IMR-90 (cell line): ENCODE results near the gene BFSP1. TPM values are rescaled to one million over a fixed set of nuclear protein-coding genes. Genes with fewer than 3 reads are reported as not detected.
A peak's percentile ranks its signal among the peaks of the same experiment; 100 is the strongest.

Experiments used
- ATAC-seq: fragments of 200-7000 bp; cut with Tn5 transposase; 2 replicates; pipeline ENCODE4 v1.9.1; 2020; ENCODE audit warnings: low read depth, mild to moderate bottlenecking, moderate library complexity
- BruUV-seq: library from RNA; stranded (reverse); fragments of 400-500 nt; replicated peaks from 2 replicates; lab custom pipeline; 2021; lab: Mats Ljungman, UMichigan
- CTCF ChIA-PET: fragments of 300-600 bp; formaldehyde crosslinking; extraction: SDS; loops from one replicate; lab custom pipeline; 2021; ENCODE audit warnings: antibody characterized with exemption; lab: Yijun Ruan, JAX
- POLR2A ChIA-PET: fragments of 300-600 bp; sonication (Branson Sonifier 250); formaldehyde crosslinking; loops from one replicate; lab custom pipeline; 2022; ENCODE audit warnings: antibody characterized with exemption; ENCODE audit not compliant: unreplicated experiment; lab: Charles Lee
- DNase-seq: peaks from one replicate; pipeline ENCODE4 v3.0.0; 2013
- H2AFZ ChIP-seq: replicated peaks from 2 replicates; pipeline ENCODE3; 2013; ENCODE audit warnings: low read length, mild to moderate bottlenecking; ENCODE audit not compliant: poor library complexity
- H2AK5ac ChIP-seq: 2 replicates; pipeline ENCODE4 v1.6.1; 2013; ENCODE audit warnings: low read depth, low read length, inconsistent platforms
- H2AK9ac ChIP-seq: replicated peaks from 2 replicates; pipeline ENCODE3; 2013; ENCODE audit warnings: mild to moderate bottlenecking, low read depth, low read length, moderate library complexity; ENCODE audit not compliant: poor library complexity
- H2BK120ac ChIP-seq: 2 replicates; pipeline ENCODE4 v1.6.1; 2013; ENCODE audit warnings: low read depth, low read length, inconsistent platforms
- H2BK15ac ChIP-seq: 3 replicates; pipeline ENCODE4 v1.6.1; 2013; ENCODE audit warnings: low read depth, low read length, inconsistent platforms
- H2BK20ac ChIP-seq: 2 replicates; pipeline ENCODE4 v1.6.1; 2013; ENCODE audit warnings: low read depth, mild to moderate bottlenecking, inconsistent platforms, low read length, moderate library complexity
- H2BK5ac ChIP-seq: 2 replicates; pipeline ENCODE4 v1.6.1; 2013; ENCODE audit warnings: mild to moderate bottlenecking, low read depth, low read length, inconsistent platforms; ENCODE audit not compliant: poor library complexity, severe bottlenecking
- H3K14ac ChIP-seq: replicated peaks from 2 replicates; pipeline ENCODE4 v1.6.1; 2013; ENCODE audit warnings: low read depth, low read length, inconsistent platforms
- H3K18ac ChIP-seq: 2 replicates; pipeline ENCODE4 v1.6.1; 2013; ENCODE audit warnings: low read depth, low read length, control low read depth
- H3K23ac ChIP-seq: 2 replicates; pipeline ENCODE4 v1.6.1; 2013; ENCODE audit warnings: low read depth, low read length, inconsistent platforms
- H3K27ac ChIP-seq: 2 replicates; pipeline ENCODE4 v1.5.1; 2013; ENCODE audit warnings: mild to moderate bottlenecking, control low read depth, low read length; ENCODE audit not compliant: insufficient read depth
- H3K27me3 ChIP-seq: 2 replicates; pipeline ENCODE4 v1.6.1; 2013; ENCODE audit warnings: low read length; ENCODE audit not compliant: control insufficient read depth, insufficient read depth
- H3K36me3 ChIP-seq: 2 replicates; pipeline ENCODE4 v1.6.1; 2013; ENCODE audit warnings: low read length, mixed read lengths; ENCODE audit not compliant: control insufficient read depth, insufficient read depth
- H3K4ac ChIP-seq: 2 replicates; pipeline ENCODE4 v1.6.1; 2013; ENCODE audit warnings: low read depth, low read length, inconsistent platforms
- H3K4me1 ChIP-seq: 2 replicates; pipeline ENCODE4 v1.6.1; 2013; ENCODE audit warnings: low read length, mixed read lengths; ENCODE audit not compliant: control insufficient read depth, insufficient read depth
- H3K4me2 ChIP-seq: 2 replicates; pipeline ENCODE4 v1.6.1; 2013; ENCODE audit warnings: low read depth, mild to moderate bottlenecking, control low read depth, low read length, moderate library complexity
- H3K4me3 ChIP-seq: 2 replicates; pipeline ENCODE4 v1.5.1; 2013; ENCODE audit warnings: low read depth, mild to moderate bottlenecking, control low read depth, low read length, moderate library complexity; ENCODE audit not compliant: insufficient read depth
- H3K56ac ChIP-seq: 2 replicates; pipeline ENCODE4 v1.6.1; 2013; ENCODE audit warnings: low read length, inconsistent platforms; ENCODE audit not compliant: insufficient read depth; ENCODE audit errors: extremely low read depth
- H3K79me1 ChIP-seq, 2 experiments: 2 replicates each; pipeline ENCODE4 v1.6.1; 2013; ENCODE audit warnings: low read length in 2 of 2, inconsistent platforms in 1 of 2, low read depth in 1 of 2
- H3K9ac ChIP-seq: 2 replicates; pipeline ENCODE4 v1.6.1; 2013; ENCODE audit warnings: low read depth, low read length, control low read depth
- H3K9me1 ChIP-seq: 2 replicates; pipeline ENCODE4 v1.6.1; 2013; ENCODE audit warnings: low read length, inconsistent platforms; ENCODE audit not compliant: insufficient read depth
- H3K9me3 ChIP-seq: 2 replicates; pipeline ENCODE4 v1.6.1; 2013; ENCODE audit warnings: low read length; ENCODE audit not compliant: control insufficient read depth, insufficient read depth
- H4K20me1 ChIP-seq: 2 replicates; pipeline ENCODE4 v1.6.1; 2013; ENCODE audit warnings: low read length, inconsistent platforms; ENCODE audit not compliant: insufficient read depth
- H4K5ac ChIP-seq: 2 replicates; pipeline ENCODE4 v1.6.1; 2013; ENCODE audit warnings: mild to moderate bottlenecking, low read depth, low read length, control low read depth
- H4K8ac ChIP-seq, 2 experiments: 2 replicates each; pipeline ENCODE4 v1.6.1; 2013; ENCODE audit warnings: low read depth in 2 of 2, low read length in 2 of 2, control low read depth in 1 of 2, inconsistent platforms in 1 of 2
- H4K91ac ChIP-seq: 2 replicates; pipeline ENCODE4 v1.6.1; 2013; ENCODE audit warnings: low read depth, low read length, inconsistent platforms; ENCODE audit not compliant: insufficient read depth
- CHD1 ChIP-seq: IDR thresholded peaks from 2 replicates; pipeline ENCODE4 v1.6.1; 2012; ENCODE audit warnings: low read depth, low read length, improper control_type of control experiment
- MAFK ChIP-seq: IDR thresholded peaks from 2 replicates; pipeline ENCODE4 v1.6.1; 2012; ENCODE audit warnings: low read depth, low read length, improper control_type of control experiment
- MAZ ChIP-seq: IDR thresholded peaks from 2 replicates; pipeline ENCODE4 v1.6.1; 2012; ENCODE audit warnings: low read depth, mild to moderate bottlenecking, low read length, improper control_type of control experiment, moderate library complexity, borderline replicate concordance
- POLR2A ChIP-seq: IDR thresholded peaks from 2 replicates; pipeline ENCODE4 v1.6.1; 2012; ENCODE audit warnings: mild to moderate bottlenecking, low read depth, low read length
- SMC3 ChIP-seq: fragments of 150-350 bp; IDR thresholded peaks from 2 replicates; pipeline ENCODE4 v1.6.1; 2016; ENCODE audit warnings: low read depth, mild to moderate bottlenecking, antibody characterized with exemption, low read length, moderate library complexity
- WGBS, 2 experiments: methylation state at CpG; one replicate each; pipeline versions ENCODE4 v1.1.5 to v1.1.7; 2013; ENCODE audit warnings: missing lambda C conversion rate in 2 of 2; ENCODE audit not compliant: insufficient read length in 1 of 2; ENCODE audit errors: extremely low coverage in 2 of 2; 5-methylcytosine and 5-hydroxymethylcytosine counted together
- dilution Hi-C: fragments of 300-500 bp; cut with HindIII; formaldehyde crosslinking; loops from one replicate; pipeline ENCODE4 v1.14.3; 2018; ENCODE audit warnings: low sequenced_read_pairs; ENCODE audit not compliant: unreplicated experiment
- in situ Hi-C: fragments of 300-500 bp; cut with MboI; formaldehyde crosslinking; loops from 3 replicates; pipeline ENCODE4 v1.14.3; 2019; ENCODE audit warnings: low sequenced_read_pairs, inconsistent platforms, mixed read lengths
- intact Hi-C: fragments of 100-400 bp; cut with micrococcal nuclease; formaldehyde crosslinking; loops from 2 replicates; pipeline ENCODE4 v1.10.0; 2022
- polyA plus RNA-seq, 3 experiments: library from polyadenylated mRNA; depleted of rRNA; stranded (reverse); fragments of >200 nt; gene quantifications; 2 replicates each; pipeline ENCODE4 v1.2.3, GENCODE V29; 2012; ENCODE audit warnings: low replicate concordance in 1 of 3
- total RNA-seq: library from RNA; depleted of rRNA; stranded (reverse); fragments of >200 nt; gene quantifications from 2 replicates; pipeline ENCODE4 v1.2.3, GENCODE V29; 2012

Gene BFSP1
- total and polyA plus RNA-seq, 2 of the 4 experiments (the other 2 are of a cell fraction) = 1.1 to 2.0 TPM

DNA sequence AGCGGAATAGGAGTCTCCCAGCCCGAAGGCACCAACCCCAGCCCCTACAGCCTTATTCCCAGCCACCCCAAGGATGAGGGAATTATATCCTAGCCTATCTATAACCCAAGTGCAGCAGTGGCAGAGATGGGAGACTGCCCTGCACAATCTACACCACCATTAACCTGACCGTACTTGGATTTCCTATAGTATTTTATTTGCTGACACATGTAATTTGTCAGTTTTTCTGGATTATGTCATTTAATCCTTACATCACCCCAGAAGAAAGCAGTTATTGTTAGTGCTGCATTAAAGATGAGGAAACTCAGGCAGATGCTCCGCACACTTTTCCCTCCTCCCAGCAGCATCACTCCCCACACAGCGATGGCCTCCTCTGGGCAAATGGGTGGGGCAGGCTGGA is 6.0 kb downstream of the BFSP1 start:
- no peak overlapping the region for H2AFZ ChIP-seq
- TF ChIP-seq CHD1 (no peak), MAFK (peak; percentile 94), POLR2A (no peak), MAZ (no peak), SMC3 (no peak)
- no peak overlapping the region for H2BK20ac ChIP-seq
- no peak overlapping the region for H3K4me3 ChIP-seq
- ChIA-PET CTCF (no interaction called here), POLR2A (no interaction called here)
- DNase-seq (no peak), ATAC-seq (no peak)
- intact Hi-C loops = no loop called here
- H2BK5ac ChIP-seq = no peak overlapping the region
- H3K9me3 ChIP-seq = no peaks in the 10 kb centered on the region
- no peak overlapping the region for H3K27ac ChIP-seq
- H3K36me3 ChIP-seq = no peaks in the 10 kb centered on the region
- H4K5ac ChIP-seq = no peak overlapping the region
- no peaks in the 10 kb centered on the region for H4K20me1 ChIP-seq
- peaks cover 5% of the 10 kb centered on the region; the same call in 1 of the 2 replicates for H3K27me3 ChIP-seq
- no peaks in the 10 kb centered on the region for H3K4me1 ChIP-seq
- WGBS, 2 experiments = no CpG with 5 or more reads among the region's 5 CpGs
- H3K79me1 ChIP-seq = no peaks in the 10 kb centered on the region
- H3K18ac ChIP-seq = no peak overlapping the region
- no peak overlapping the region for H2AK9ac ChIP-seq
- no TSS peak for BruUV-seq
- H3K56ac ChIP-seq = no peak overlapping the region
- H2BK15ac ChIP-seq = no peak overlapping the region
- H3K14ac ChIP-seq = no peak overlapping the region
- dilution Hi-C loops = no loop called here
- H3K9ac ChIP-seq = no peak overlapping the region
- no peak overlapping the region for H3K23ac ChIP-seq
- H3K4me2 ChIP-seq = no peak overlapping the region
- H3K4ac ChIP-seq = no peak overlapping the region
- no peak overlapping the region for H2AK5ac ChIP-seq
- H2BK120ac ChIP-seq = no peak overlapping the region
- in situ Hi-C loops = no loop called here
- no peak overlapping the region for H4K91ac ChIP-seq
- no peaks in the 10 kb centered on the region for H3K9me1 ChIP-seq
- H4K8ac ChIP-seq = no peak overlapping the region
